Osteoblast (primary cell): ENCODE data around the gene MICU1. TPM values are rescaled to one million over a fixed set of nuclear protein-coding genes. Genes with fewer than 3 reads are reported as not detected.

Source experiments
- DNase-seq: peaks from one replicate; pipeline ENCODE4 v3.0.0; 2011; ENCODE audit warnings: low spot score, mixed read lengths; ENCODE audit not compliant: insufficient read length; ENCODE audit errors: missing footprints
- H2AFZ ChIP-seq: 2 replicates; pipeline ENCODE4 v1.6.0; 2011; ENCODE audit warnings: mild to moderate bottlenecking, low read length
- H3K27ac ChIP-seq: 2 replicates; pipeline ENCODE4 v1.5.1; 2011; ENCODE audit warnings: mild to moderate bottlenecking, low read depth, low read length, moderate library complexity
- H3K27me3 ChIP-seq: 2 replicates; pipeline ENCODE4 v1.6.0; 2012; ENCODE audit warnings: mild to moderate bottlenecking, control low read depth, inconsistent platforms, low read length, moderate library complexity; ENCODE audit not compliant: insufficient read depth
- H3K36me3 ChIP-seq: 2 replicates; pipeline ENCODE4 v1.5.1; 2011; ENCODE audit warnings: mild to moderate bottlenecking, low read length, control low read depth, moderate library complexity; ENCODE audit not compliant: insufficient read depth
- H3K4me1 ChIP-seq: 2 replicates; pipeline ENCODE4 v1.5.1; 2011; ENCODE audit warnings: mild to moderate bottlenecking, low read length, control low read depth, moderate library complexity; ENCODE audit not compliant: insufficient read depth
- H3K4me2 ChIP-seq: 2 replicates; pipeline ENCODE4 v1.6.0; 2011; ENCODE audit warnings: mild to moderate bottlenecking, low read length; ENCODE audit not compliant: insufficient read depth
- H3K4me3 ChIP-seq: fragments of 200-600 bp; sonication (generic); 3 replicates; pipeline ENCODE4 v1.5.1; 2012; ENCODE audit warnings: mild to moderate bottlenecking, low read length, inconsistent platforms; ENCODE audit not compliant: insufficient read depth
- H3K79me2 ChIP-seq: 2 replicates; pipeline ENCODE4 v1.6.0; 2012; ENCODE audit warnings: mild to moderate bottlenecking, low read length, control low read depth, inconsistent platforms; ENCODE audit not compliant: insufficient read depth
- H3K9me3 ChIP-seq: 2 replicates; pipeline ENCODE4 v1.5.1; 2011; ENCODE audit warnings: low read depth, low read length, control low read depth
- H4K20me1 ChIP-seq: 2 replicates; pipeline ENCODE4 v1.6.0; 2012; ENCODE audit warnings: mild to moderate bottlenecking, low read length, control low read depth; ENCODE audit not compliant: insufficient read depth
- CTCF ChIP-seq: IDR thresholded peaks from 2 replicates; pipeline ENCODE4 v1.5.1; 2011; ENCODE audit warnings: mild to moderate bottlenecking, low read depth, low read length, moderate library complexity; ENCODE audit errors: extremely low read depth
- total RNA-seq: library from RNA; depleted of rRNA; stranded (reverse); fragments of >200 nt; gene quantifications from 2 replicates; pipeline ENCODE4 v1.2.3, GENCODE V29; 2012

Gene MICU1
- total RNA-seq, 1 donor = 79.6 TPM

- H3K4me1 ChIP-seq = no peaks in the 10 kb centered on the region
- H3K79me2 ChIP-seq = no peaks in the 10 kb centered on the region
- no peak overlapping the region for H3K4me3 ChIP-seq
- no peak for DNase-seq
- H3K27ac ChIP-seq = no peak overlapping the region
- H3K36me3 ChIP-seq = no peaks in the 10 kb centered on the region
- H3K9me3 ChIP-seq = no peaks in the 10 kb centered on the region
- no peak overlapping the region for H2AFZ ChIP-seq
- H3K27me3 ChIP-seq = no peaks in the 10 kb centered on the region
- H4K20me1 ChIP-seq = no peaks in the 10 kb centered on the region
- no peak overlapping the region for H3K4me2 ChIP-seq
- no peak for TF ChIP-seq CTCF
Measured at GRCh38 chr10:72511459-72511858, 114.4 kb downstream of the MICU1 start.

GRCh38 chr10:72509941-72510340 is 115.9 kb downstream of the MICU1 start:
- H3K79me2 ChIP-seq = no peaks in the 10 kb centered on the region
- H2AFZ ChIP-seq = no peak overlapping the region
- no peaks in the 10 kb centered on the region for H3K27me3 ChIP-seq
- no peaks in the 10 kb centered on the region for H4K20me1 ChIP-seq
- H3K4me3 ChIP-seq = no peak overlapping the region
- H3K9me3 ChIP-seq = no peaks in the 10 kb centered on the region
- H3K36me3 ChIP-seq = no peaks in the 10 kb centered on the region
- no peak overlapping the region for H3K27ac ChIP-seq
- H3K4me1 ChIP-seq = no peaks in the 10 kb centered on the region
- DNase-seq = no peak
- no peak for TF ChIP-seq CTCF
- H3K4me2 ChIP-seq = no peak overlapping the region

GRCh38 chr10:72509206-72509799 is 116.6 kb downstream of the MICU1 start:
- DNase-seq = no peak
- H3K4me2 ChIP-seq = no peak overlapping the region
- TF ChIP-seq CTCF = no peak

GRCh38 chr10:72508033-72508432 is 117.8 kb downstream of the MICU1 start:
- DNase-seq = no peak
- H3K27me3 ChIP-seq = no peaks in the 10 kb centered on the region
- no peak for TF ChIP-seq CTCF
- H3K36me3 ChIP-seq = no peaks in the 10 kb centered on the region
- H3K4me1 ChIP-seq = peaks cover 8% of the 10 kb centered on the region
- H3K9me3 ChIP-seq = no peaks in the 10 kb centered on the region
- H3K4me3 ChIP-seq = no peak overlapping the region
- no peak overlapping the region for H3K27ac ChIP-seq
- no peak overlapping the region for H3K4me2 ChIP-seq
- H4K20me1 ChIP-seq = no peaks in the 10 kb centered on the region
- H3K79me2 ChIP-seq = no peaks in the 10 kb centered on the region
- H2AFZ ChIP-seq = no peak overlapping the region

More at GRCh38 chr10:72509206-72509799, 116.6 kb downstream of the MICU1 start:
- Histone ChIP-seq H3K79me2 (no peaks in the 10 kb centered on the region), H4K20me1 (no peaks in the 10 kb centered on the region), H3K27ac (no peak overlapping the region), H3K4me3 (no peak overlapping the region), H3K9me3 (no peaks in the 10 kb centered on the region), H3K4me1 (no peaks in the 10 kb centered on the region), H3K36me3 (no peaks in the 10 kb centered on the region), H3K27me3 (no peaks in the 10 kb centered on the region), H2AFZ (no peak overlapping the region)
